AG09319 (cell line): ENCODE measurements around the gene CMA1.
"Not testable (repeated sequence)": the region's sequence is repeated elsewhere in the genome, so short reads cannot be mapped to it uniquely, and the experiment has no call there.

Experiments used
- DNase-seq: peaks from one replicate; pipeline ENCODE4 v3.0.0-alpha.2; 2010; ENCODE audit warnings: low read depth; ENCODE audit errors: extremely low read depth
- CTCF ChIP-seq: IDR thresholded peaks from 2 replicates; pipeline ENCODE4 v1.5.1; 2011; ENCODE audit warnings: low read depth, mild to moderate bottlenecking, inconsistent platforms, low read length, moderate library complexity

The CMA1 gene

GRCh38 chr14:24475261-24475660 is 32.8 kb downstream of the CMA1 start:
- DNase-seq = no peak
- no peak for TF ChIP-seq CTCF

- DNase-seq = no peak
- no peak for TF ChIP-seq CTCF
These were observed 34.9 kb downstream of the CMA1 start for GRCh38 chr14:24473211-24473610.

- not testable (repeated sequence) for DNase-seq
These were observed 37.6 kb downstream of the CMA1 start for GRCh38 chr14:24470450-24470849.

GRCh38 chr14:24465805-24466204 is 42.3 kb downstream of the CMA1 start:
- no peak for DNase-seq
- TF ChIP-seq CTCF = no peak

- TF ChIP-seq CTCF = no peak
- DNase-seq = no peak
These were observed 42.7 kb downstream of the CMA1 start for GRCh38 chr14:24465368-24465767.

- no peak for DNase-seq
- no peak for TF ChIP-seq CTCF
These were observed 43.9 kb downstream of the CMA1 start for GRCh38 chr14:24463884-24464785.

DNA sequence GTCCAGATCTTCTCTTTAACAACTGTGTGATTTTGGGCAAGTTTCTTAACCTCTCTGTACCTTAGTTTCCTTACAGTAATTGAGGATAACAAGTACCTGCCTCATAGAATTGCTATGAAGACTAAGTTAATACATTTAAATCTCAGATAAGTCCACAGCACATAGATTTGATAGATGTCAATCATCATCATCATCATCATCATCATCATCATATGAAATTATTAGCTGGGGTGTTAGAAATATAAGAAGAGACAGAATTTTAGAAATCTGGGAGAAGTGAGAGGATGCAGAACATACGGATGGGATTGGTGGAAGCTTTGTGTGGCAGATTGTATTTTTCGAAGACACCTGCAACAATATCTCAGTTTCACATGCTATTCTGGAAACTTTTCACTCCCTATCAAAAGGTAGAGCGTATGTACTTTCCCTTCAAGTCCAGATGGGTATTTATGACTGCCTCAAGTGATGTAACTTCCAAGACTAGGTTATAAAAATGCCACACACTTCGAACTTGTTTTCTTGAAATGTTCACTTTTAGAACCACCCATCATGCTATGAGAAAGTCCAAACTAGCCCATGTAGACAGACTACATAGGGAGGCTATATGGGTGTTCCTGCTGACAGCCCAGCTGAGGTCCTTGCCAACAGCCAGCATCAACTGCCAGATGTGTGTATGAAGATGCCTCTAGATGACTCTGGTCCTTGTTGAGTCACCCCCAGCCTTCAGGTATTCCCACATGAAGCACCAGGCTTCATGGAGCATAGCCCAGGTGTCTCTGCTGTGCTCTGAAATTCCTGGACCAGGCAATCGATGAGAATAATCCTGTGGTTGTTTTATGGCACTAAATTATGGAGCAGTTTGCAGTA is 44.8 kb downstream of the CMA1 start:
- DNase-seq = no peak
- no peak for TF ChIP-seq CTCF
